Activated CD8-positive, alpha-beta T cell treated with anti-CD3 and anti-CD28 coated beads, Interleukin-2, amount 10 ng/mL, durations not matched to agents 7 days and 5 days (primary cell): ENCODE data around the gene FBXO2. TPM values are rescaled to one million over a fixed set of nuclear protein-coding genes. Genes with fewer than 3 reads are reported as not detected.
"Not testable (repeated sequence)": the region's sequence is repeated elsewhere in the genome, so short reads cannot be mapped to it uniquely, and the experiment has no call there.

Experiments used
- ATAC-seq: fragments of 150-1000 bp; cut with Tn5 transposase; one replicate; pipeline ENCODE4 v1.10.0; 2021; ENCODE audit warnings: moderate library complexity
- CTCF ChIA-PET: fragments of 350-600 bp; sonication (Branson Sonifier 250); formaldehyde crosslinking; loops from one replicate; lab custom pipeline; 2021; ENCODE audit warnings: antibody characterized with exemption; lab: Charles Lee
- POLR2A ChIA-PET: fragments of 350-600 bp; sonication (Branson Sonifier 250); formaldehyde crosslinking; loops from one replicate; lab custom pipeline; 2021; ENCODE audit warnings: antibody characterized with exemption; lab: Charles Lee
- DNase-seq: peaks from one replicate; pipeline ENCODE4 v3.0.0-alpha.2; 2020
- H3K27ac Mint-ChIP-seq: one replicate; pipeline ENCODE4 v1.8.0; 2021; ENCODE audit warnings: mild to moderate bottlenecking, mixed read lengths
- H3K27me3 Mint-ChIP-seq: one replicate; pipeline ENCODE4 v1.8.0; 2021; ENCODE audit warnings: low read depth, mixed read lengths
- H3K36me3 Mint-ChIP-seq: one replicate; pipeline ENCODE4 v1.8.0; 2021; ENCODE audit warnings: low read depth, mixed read lengths
- H3K4me1 Mint-ChIP-seq: one replicate; pipeline ENCODE4 v1.8.0; 2021; ENCODE audit warnings: low read depth, mixed read lengths
- H3K4me3 Mint-ChIP-seq: one replicate; pipeline ENCODE4 v1.8.0; 2021; ENCODE audit warnings: mild to moderate bottlenecking, mixed read lengths
- H3K9me3 Mint-ChIP-seq: one replicate; pipeline ENCODE4 v1.8.0; 2022; ENCODE audit warnings: mixed read lengths; ENCODE audit not compliant: insufficient read depth
- total RNA-seq, 2 experiments: library from RNA; stranded (reverse); gene quantifications; one replicate each; pipeline ENCODE4 v1.2.3, GENCODE V29; 2021

Gene FBXO2
- total RNA-seq, 2 experiments from 2014 or later: 5.6 to 6.0 TPM

DNA sequence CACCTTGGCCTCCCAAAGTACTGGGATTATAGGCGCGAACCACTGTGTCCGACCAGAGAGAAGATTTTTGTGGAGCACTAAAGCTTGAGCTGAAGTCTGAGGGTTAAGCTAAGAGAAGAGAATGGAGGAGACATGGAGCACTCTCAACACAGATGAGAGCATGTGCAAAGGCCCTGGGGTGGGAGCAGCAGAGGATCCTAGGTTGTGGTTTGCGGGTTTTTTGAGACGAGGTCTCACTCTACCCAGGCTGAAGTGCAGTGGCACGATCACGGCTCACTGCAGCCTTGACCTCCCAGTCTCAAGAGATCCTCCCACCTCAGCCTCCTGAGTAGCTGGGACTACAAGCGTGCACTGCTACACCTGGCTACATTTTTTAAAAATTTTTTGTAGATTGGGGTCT is 30.5 kb downstream of the FBXO2 start:
- CTCF ChIA-PET: interaction anchor here (1.6 kb wide), 1 partner anchor 586 kb away, joined by 4 read pairs; no protein-coding TSS in a partner anchor
- no peaks in the 10 kb centered on the region for H3K4me1 Mint-ChIP-seq
- POLR2A ChIA-PET: no interaction called here

DNA sequence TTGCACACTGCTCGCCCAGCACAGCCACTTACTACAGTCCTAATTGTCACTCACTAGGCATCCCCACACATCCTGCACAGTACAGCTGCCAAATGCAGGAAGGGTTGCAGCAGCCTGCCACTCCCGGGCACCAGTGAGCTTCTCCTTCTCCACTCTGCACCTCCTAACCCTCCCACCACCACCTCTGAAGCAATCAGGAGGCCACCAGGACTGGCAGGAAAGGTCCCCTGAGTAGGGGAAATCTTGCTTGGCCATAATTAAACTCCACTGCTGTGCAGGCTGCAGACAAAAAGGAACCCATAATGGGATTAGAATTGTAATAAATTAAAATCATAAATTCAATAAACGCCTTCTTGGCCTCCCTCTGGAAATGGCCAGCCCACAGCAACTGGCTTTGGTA is 31.8 kb downstream of the FBXO2 start:
- Mint-ChIP-seq H3K27me3 (peaks cover 8% of the 10 kb centered on the region), H3K4me3 (no peak overlapping the region), H3K27ac (no peak overlapping the region), H3K36me3 (no peaks in the 10 kb centered on the region), H3K9me3 (no peaks in the 10 kb centered on the region), H3K4me1 (no peaks in the 10 kb centered on the region)
- ATAC-seq (no peak), DNase-seq (no peak)
- ChIA-PET POLR2A (no interaction called here), CTCF (no interaction called here)

More for the DNA sequence above, 30.5 kb downstream of the FBXO2 start:
- no peak overlapping the region for H3K27ac Mint-ChIP-seq
- peaks cover 8% of the 10 kb centered on the region for H3K27me3 Mint-ChIP-seq
- no peaks in the 10 kb centered on the region for H3K9me3 Mint-ChIP-seq
- no peak overlapping the region for H3K4me3 Mint-ChIP-seq
- H3K36me3 Mint-ChIP-seq: no peaks in the 10 kb centered on the region
- DNase-seq (no peak), ATAC-seq (no peak)

DNA sequence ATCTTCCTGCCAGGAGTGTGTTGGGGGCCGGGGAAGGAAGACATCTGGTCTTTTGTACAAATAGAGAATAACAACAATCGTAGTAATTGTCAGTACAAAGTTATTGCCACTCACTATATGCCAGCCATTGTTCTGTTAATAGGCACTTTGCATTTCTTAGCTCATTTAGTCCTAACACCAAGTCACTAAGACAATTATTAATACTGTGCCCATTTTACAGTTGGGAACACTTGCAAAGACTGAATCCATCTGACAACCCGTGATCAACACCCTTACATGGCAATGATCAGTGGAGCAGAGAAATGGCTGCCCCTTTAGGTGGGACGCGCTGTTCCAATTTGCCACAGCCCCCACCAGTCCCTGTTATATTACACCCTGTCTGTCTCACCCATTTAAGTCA is 33.3 kb downstream of the FBXO2 start:
- H3K4me1 Mint-ChIP-seq: no peaks in the 10 kb centered on the region
- peaks cover 8% of the 10 kb centered on the region for H3K27me3 Mint-ChIP-seq
- ATAC-seq (no peak), DNase-seq (no peak)
- no peak overlapping the region for H3K4me3 Mint-ChIP-seq
- H3K9me3 Mint-ChIP-seq: no peaks in the 10 kb centered on the region
- POLR2A ChIA-PET: no interaction called here
- no peak overlapping the region for H3K27ac Mint-ChIP-seq
- CTCF ChIA-PET: no interaction called here
- H3K36me3 Mint-ChIP-seq: no peaks in the 10 kb centered on the region

DNA sequence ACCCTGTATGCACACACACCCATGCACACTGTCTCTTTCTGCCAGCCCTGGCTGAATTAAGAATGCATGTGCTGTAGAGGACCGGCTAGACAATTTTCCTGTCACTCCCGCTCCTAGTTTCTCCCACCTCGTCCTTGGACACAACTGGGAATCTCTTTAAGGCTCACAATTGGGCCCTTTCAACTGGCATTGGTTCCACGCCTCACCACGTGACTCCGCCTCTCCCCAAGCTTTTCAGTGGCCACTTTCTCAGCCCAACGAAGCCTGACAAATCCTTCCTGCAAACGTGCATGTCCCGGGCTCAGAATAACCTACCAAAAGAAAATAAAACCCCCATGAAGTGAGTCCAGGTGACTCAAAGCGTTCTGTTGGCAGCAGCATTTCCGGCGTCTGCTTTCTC is 33.8 kb downstream of the FBXO2 start:
- H3K27ac Mint-ChIP-seq: no peak overlapping the region
- no peaks in the 10 kb centered on the region for H3K36me3 Mint-ChIP-seq
- POLR2A ChIA-PET: no interaction called here
- no peaks in the 10 kb centered on the region for H3K4me1 Mint-ChIP-seq
- ATAC-seq (no peak), DNase-seq (no peak)
- H3K27me3 Mint-ChIP-seq: peaks cover 3% of the 10 kb centered on the region
- no peak overlapping the region for H3K4me3 Mint-ChIP-seq
- CTCF ChIA-PET: no interaction called here
- H3K9me3 Mint-ChIP-seq: no peaks in the 10 kb centered on the region

DNA sequence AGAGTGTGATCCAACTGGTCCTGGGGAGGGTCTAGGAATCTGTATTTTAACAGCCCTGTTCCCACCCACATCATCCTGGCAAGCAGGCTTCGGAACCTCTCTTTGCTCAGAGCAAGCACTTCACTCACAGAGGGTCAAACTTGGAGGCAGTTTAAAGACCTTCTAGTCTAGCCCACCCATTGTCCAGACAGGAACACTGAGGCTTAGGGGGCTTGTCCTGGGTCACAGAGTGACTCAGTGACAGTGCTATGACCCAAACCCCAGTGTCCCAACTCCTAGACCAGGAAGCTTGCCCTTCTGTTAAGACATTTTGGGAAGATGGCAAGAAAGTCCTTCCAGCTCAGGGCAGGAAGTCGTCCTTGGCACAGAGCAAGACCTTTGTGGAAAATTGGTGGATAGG is 36.5 kb downstream of the FBXO2 start:
- H3K4me3 Mint-ChIP-seq: no peak overlapping the region
- H3K4me1 Mint-ChIP-seq: no peaks in the 10 kb centered on the region
- no peak for ATAC-seq
- no peak for DNase-seq
- no peaks in the 10 kb centered on the region for H3K36me3 Mint-ChIP-seq
- ChIA-PET CTCF (interaction anchor here (1.0 kb wide), 1 partner anchor 9 kb away, joined by 3 read pairs; no protein-coding TSS in a partner anchor), POLR2A (no interaction called here)
- H3K27ac Mint-ChIP-seq: no peak overlapping the region
- H3K9me3 Mint-ChIP-seq: no peaks in the 10 kb centered on the region
- H3K27me3 Mint-ChIP-seq: no peaks in the 10 kb centered on the region

DNA sequence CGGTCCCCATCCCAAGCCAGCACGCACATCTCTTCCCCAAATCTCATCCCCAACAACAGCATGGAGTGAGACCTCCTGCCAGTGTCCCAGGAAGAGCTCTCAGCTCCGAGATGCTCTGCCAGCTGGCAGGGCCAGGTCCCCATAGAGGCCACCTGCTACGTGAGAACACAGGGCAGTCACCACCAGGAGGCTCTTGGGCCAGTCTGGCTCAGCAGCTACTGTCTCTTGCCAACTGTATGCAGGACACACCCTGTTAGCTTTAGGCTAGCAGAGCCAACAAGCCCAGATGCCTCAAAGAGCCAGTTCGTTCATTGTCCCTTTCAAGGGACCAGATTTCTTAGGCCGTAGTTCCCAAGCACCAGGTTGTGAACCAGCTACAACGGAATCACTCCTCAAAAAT is 36.9 kb downstream of the FBXO2 start:
- ChIA-PET POLR2A (no interaction called here), CTCF (no interaction called here)
- H3K27ac Mint-ChIP-seq: no peak overlapping the region
- no peak for ATAC-seq
- H3K27me3 Mint-ChIP-seq: no peaks in the 10 kb centered on the region
- H3K36me3 Mint-ChIP-seq: no peaks in the 10 kb centered on the region
- H3K9me3 Mint-ChIP-seq: no peaks in the 10 kb centered on the region
- H3K4me1 Mint-ChIP-seq: no peaks in the 10 kb centered on the region
- no peak for DNase-seq
- H3K4me3 Mint-ChIP-seq: no peak overlapping the region

DNA sequence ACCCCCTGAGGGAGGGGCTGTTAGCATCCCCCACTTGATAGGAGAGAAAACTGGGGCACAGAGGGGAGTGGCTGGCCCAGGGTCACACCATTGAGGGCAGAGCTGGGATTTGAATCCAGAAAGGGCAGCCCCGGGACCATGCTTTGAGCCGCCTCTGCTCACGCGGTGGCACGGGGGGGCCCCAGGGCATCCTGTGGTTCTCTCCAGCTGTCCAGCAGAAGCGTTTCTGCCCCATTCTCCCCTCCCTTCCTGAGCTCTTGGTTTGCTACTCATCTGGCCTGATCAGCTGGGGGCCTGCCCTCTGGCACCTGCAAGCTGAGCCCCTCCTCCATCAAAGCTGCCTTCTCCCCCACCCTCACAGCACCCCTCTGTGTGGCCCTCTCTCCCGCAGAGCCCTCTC is 37.5 kb downstream of the FBXO2 start:
- POLR2A ChIA-PET: no interaction called here
- H3K36me3 Mint-ChIP-seq: no peaks in the 10 kb centered on the region
- H3K27ac Mint-ChIP-seq: no peak overlapping the region
- no peaks in the 10 kb centered on the region for H3K27me3 Mint-ChIP-seq
- DNase-seq: no peak
- H3K4me3 Mint-ChIP-seq: no peak overlapping the region
- no peak for ATAC-seq
- CTCF ChIA-PET: interaction anchor here (1.1 kb wide), 1 partner anchor 25 kb away, joined by 3 read pairs; no protein-coding TSS in a partner anchor
- no peaks in the 10 kb centered on the region for H3K4me1 Mint-ChIP-seq
- H3K9me3 Mint-ChIP-seq: no peaks in the 10 kb centered on the region

DNA sequence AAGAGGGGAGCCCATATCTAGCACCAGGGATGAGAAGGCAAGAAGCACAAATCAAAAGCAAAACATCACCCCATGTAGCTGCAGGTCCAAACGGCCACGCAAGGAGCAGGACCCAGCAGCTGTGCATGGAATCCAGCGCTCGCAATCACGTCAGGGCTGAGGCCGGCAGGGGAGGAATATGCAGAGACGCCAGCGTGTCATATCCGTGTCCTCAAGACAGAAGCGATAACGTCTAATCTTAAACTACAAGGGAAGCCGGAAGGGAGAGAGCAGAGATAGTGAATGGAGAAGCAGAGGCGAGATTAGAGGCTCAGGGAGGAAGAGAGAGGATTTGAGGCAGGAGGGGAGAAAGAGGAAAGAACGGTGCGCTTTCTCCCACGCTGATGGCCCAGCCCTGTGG is 39.1 kb downstream of the FBXO2 start:
- Mint-ChIP-seq H3K27ac (no peak overlapping the region), H3K36me3 (no peaks in the 10 kb centered on the region), H3K4me1 (no peaks in the 10 kb centered on the region), H3K9me3 (no peaks in the 10 kb centered on the region), H3K4me3 (no peak overlapping the region), H3K27me3 (no peaks in the 10 kb centered on the region)
- DNase-seq: no peak
- ATAC-seq: no peak
- ChIA-PET POLR2A (no interaction called here), CTCF (no interaction called here)

DNA sequence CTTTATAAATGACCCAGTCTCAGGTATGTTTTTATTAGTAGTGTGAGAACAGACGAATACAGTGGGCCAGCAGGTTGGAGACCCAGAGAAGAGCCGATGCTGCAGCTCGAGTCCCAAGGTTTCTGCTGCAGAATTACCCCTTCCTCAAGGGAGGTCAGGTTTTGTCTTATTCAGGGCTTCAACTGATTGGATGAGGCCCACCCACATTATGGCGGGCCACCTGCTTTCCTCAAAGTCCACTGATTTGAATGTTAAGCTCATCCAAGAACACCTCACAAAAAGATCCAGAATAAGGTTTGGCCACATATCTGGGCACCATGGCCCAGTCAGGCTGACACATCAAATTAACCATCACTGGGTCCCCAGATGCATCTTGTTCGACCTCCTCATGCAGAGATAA is 40.9 kb downstream of the FBXO2 start:
- no peak overlapping the region for H3K4me3 Mint-ChIP-seq
- H3K27ac Mint-ChIP-seq: no peak overlapping the region
- no peaks in the 10 kb centered on the region for H3K36me3 Mint-ChIP-seq
- ATAC-seq (no peak), DNase-seq (no peak)
- no peaks in the 10 kb centered on the region for H3K4me1 Mint-ChIP-seq
- ChIA-PET CTCF (no interaction called here), POLR2A (no interaction called here)
- H3K27me3 Mint-ChIP-seq: no peaks in the 10 kb centered on the region
- H3K9me3 Mint-ChIP-seq: no peaks in the 10 kb centered on the region

DNA sequence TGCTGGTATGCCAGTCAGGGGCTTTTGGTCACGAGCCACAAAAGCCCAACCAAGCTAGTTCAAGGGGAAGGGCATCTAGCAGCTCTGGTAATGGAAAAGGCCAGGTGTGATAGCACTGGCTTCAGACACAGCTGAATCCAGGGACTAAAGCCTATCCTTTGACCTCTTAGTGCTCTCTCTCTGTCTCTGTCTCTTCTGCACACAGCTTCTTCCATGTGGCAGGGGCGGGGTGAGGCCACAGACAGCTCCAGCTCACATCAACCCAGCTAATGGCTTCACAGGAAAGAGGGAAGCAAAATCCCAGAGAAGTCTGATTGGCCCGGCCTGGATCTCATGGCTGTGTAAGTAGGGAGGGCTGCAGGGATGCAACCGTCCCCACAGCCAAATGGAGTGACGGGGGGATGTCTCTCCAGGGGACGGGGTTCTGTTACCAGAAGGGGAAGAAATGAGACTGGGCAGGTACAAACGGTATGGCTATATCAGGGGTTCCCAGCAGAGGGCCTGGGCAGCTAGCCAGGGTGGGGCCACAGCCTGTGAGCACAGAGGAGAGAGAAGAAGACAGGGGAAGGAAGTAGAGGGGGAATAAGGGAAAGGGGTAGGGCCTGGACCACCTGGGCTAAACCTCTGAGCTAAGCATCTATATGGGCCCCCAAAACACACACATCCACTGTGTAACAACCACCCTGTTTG is 42.4 kb downstream of the FBXO2 start:
- Mint-ChIP-seq H3K9me3 (no peaks in the 10 kb centered on the region), H3K27me3 (no peaks in the 10 kb centered on the region), H3K4me1 (no peaks in the 10 kb centered on the region), H3K4me3 (no peak overlapping the region), H3K27ac (no peak overlapping the region), H3K36me3 (no peaks in the 10 kb centered on the region)
- ATAC-seq: no peak
- no peak for DNase-seq
- ChIA-PET CTCF (no interaction called here), POLR2A (no interaction called here)

DNA sequence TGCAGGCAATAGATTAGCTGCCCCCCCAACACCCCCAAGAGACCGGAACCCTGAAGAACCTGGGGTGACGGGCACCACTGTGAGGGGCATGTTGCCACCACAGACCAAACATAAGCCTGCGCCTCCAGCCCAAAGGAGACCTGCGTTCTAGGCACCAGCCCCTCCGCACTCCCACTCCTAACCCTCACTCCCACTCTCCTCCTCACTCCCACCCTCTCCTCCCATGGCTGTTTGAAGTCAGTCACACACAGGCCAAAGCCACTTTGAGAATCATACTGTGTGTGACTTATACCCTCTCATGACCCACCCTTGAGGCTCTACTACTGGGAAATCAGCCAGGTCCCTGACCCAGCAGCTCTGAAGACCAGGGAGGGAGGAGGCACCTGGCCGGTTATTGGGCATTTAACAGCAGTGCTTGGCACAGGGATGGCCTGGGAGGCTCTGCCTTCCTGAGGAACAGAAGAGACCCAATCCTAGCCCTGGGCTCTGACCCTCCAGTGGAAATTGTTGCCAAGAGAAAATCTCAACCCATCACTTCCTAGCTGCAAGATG is 43.5 kb downstream of the FBXO2 start:
- H3K4me3 Mint-ChIP-seq: no peak overlapping the region
- no peaks in the 10 kb centered on the region for H3K4me1 Mint-ChIP-seq
- POLR2A ChIA-PET: interaction anchor here (0.5 kb wide), 1 partner anchor 245 kb away, joined by 3 read pairs; no protein-coding TSS in a partner anchor
- ATAC-seq: no peak
- CTCF ChIA-PET: interaction anchor here (0.8 kb wide), 1 partner anchor 573 kb away, joined by 3 read pairs; no protein-coding TSS in a partner anchor
- no peaks in the 10 kb centered on the region for H3K9me3 Mint-ChIP-seq
- no peaks in the 10 kb centered on the region for H3K27me3 Mint-ChIP-seq
- no peak overlapping the region for H3K27ac Mint-ChIP-seq
- no peaks in the 10 kb centered on the region for H3K36me3 Mint-ChIP-seq
- no peak for DNase-seq

DNA sequence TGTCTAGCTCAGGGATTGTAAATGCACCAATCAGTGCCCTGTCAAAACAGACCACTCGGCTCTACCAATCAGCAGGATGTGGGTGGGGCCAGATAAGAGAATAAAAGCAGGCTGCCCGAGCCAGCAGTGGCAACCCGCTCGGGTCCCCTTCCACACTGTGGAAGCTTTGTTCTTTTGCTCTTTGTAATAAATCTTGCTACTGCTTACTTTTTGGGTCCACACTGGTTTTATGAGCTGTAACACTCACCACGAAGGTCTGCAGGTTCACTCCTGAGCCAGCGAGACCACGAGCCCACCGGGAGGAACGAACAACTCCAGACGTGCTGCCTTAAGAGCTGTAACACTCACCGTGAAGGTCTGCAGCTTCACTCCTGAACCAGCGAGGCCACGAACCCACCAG is 44.9 kb downstream of the FBXO2 start:
- H3K4me1 Mint-ChIP-seq, CTCF ChIA-PET, POLR2A ChIA-PET, H3K27ac Mint-ChIP-seq, H3K9me3 Mint-ChIP-seq, ATAC-seq, H3K4me3 Mint-ChIP-seq, DNase-seq, H3K36me3 Mint-ChIP-seq, H3K27me3 Mint-ChIP-seq: not testable (repeated sequence)
